Left ventricle myocardium inferior (tissue), 1 donor: ENCODE results near the gene CD151. TPM values are rescaled to one million over a fixed set of nuclear protein-coding genes. Genes with fewer than 3 reads are reported as not detected.

Source experiments
- DNase-seq: peaks from one replicate; pipeline ENCODE4 v3.0.0-alpha.2; 2020
- H3K27ac ChIP-seq: fragments of 200-600 bp; replicated peaks from 2 replicates; pipeline ENCODE4 v1.8.0; 2021
- H3K27me3 ChIP-seq: fragments of 200-600 bp; 2 replicates; pipeline ENCODE4 v1.8.0; 2021; ENCODE audit warnings: low read depth
- H3K36me3 ChIP-seq: fragments of 200-600 bp; 2 replicates; pipeline ENCODE4 v1.8.0; 2021
- H3K4me1 ChIP-seq: fragments of 200-600 bp; 2 replicates; pipeline ENCODE4 v1.8.0; 2021
- H3K4me3 ChIP-seq: fragments of 200-600 bp; 2 replicates; pipeline ENCODE4 v1.8.0; 2021; ENCODE audit warnings: mild to moderate bottlenecking, moderate library complexity
- H3K9me3 ChIP-seq: fragments of 200-600 bp; replicated peaks from 2 replicates; pipeline ENCODE4 v1.8.0; 2021
- intact Hi-C: fragments of 100-400 bp; cut with micrococcal nuclease; formaldehyde crosslinking; loops from one replicate; pipeline ENCODE4 v1.11.0; 2022
- total RNA-seq: library from RNA; stranded (reverse); fragmentation: NEBNext Ultra II Directional; extraction: Animal tissue kit (Norgen Biotek cat#: 25700); gene quantifications from one replicate; pipeline ENCODE4 v1.2.1, GENCODE V29; 2021
- TF ChIP-seq, protein P1 (sequence below): fragments of 200-600 bp; IDR thresholded peaks from 2 replicates; pipeline ENCODE4 v1.8.0; 2021; ENCODE audit warnings: antibody characterized with exemption, mild to moderate bottlenecking, borderline replicate concordance
- donor health status: DM: no; HTN: yes; CAD: no; lungs with severe emphysema.

CD151 gene
- total RNA-seq, 1 donor from 2014 or later: 408 TPM

DNA sequence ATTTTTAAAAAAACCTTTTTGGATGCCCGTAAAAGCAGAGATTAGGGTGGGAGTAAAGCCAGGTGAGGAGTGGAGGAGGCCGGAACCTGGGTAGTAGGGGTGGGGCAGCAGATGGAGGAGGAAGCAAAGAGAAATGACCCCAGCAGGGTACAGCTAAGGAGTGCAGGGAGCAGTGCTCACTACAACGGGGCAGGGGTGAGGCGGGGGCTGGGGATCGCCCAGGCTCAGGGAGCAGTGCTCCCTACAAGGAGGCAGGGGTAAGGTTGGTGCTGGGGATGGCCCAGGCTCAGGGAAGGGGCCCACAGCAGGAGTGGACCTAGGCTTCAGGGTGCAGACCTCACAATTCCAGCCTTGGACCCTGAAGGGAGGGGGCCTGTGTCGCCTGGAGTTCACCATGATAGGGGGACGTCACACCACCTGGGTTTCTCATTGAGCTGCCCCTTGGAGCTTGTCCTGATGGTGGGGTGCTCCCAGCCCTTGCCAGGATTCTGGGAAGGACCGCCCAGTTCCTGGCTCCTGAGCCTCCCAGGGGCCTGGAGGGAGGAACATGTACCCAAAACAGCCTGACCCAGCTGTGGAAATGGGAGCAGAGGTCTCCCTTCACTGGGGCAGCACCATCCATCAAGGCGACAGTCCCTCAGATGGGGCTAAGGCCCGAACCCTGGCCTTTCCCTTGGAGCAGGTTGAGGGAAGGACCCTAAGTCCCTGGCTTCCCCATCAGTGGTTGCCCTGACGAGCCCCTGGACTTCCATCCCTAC is 16.9 kb upstream of the CD151 start:
- TF ChIP-seq, protein P1, sequence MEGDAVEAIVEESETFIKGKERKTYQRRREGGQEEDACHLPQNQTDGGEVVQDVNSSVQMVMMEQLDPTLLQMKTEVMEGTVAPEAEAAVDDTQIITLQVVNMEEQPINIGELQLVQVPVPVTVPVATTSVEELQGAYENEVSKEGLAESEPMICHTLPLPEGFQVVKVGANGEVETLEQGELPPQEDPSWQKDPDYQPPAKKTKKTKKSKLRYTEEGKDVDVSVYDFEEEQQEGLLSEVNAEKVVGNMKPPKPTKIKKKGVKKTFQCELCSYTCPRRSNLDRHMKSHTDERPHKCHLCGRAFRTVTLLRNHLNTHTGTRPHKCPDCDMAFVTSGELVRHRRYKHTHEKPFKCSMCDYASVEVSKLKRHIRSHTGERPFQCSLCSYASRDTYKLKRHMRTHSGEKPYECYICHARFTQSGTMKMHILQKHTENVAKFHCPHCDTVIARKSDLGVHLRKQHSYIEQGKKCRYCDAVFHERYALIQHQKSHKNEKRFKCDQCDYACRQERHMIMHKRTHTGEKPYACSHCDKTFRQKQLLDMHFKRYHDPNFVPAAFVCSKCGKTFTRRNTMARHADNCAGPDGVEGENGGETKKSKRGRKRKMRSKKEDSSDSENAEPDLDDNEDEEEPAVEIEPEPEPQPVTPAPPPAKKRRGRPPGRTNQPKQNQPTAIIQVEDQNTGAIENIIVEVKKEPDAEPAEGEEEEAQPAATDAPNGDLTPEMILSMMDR: no peak
- no peaks in the 10 kb centered on the region for H3K9me3 ChIP-seq
- no peak overlapping the region for H3K27ac ChIP-seq
- no peak overlapping the region for H3K4me3 ChIP-seq
- no peak for DNase-seq
- intact Hi-C loops: no loop called here
- H3K4me1 ChIP-seq: peaks cover 36% of the 10 kb centered on the region
- H3K27me3 ChIP-seq: no peaks in the 10 kb centered on the region
- H3K36me3 ChIP-seq: peaks cover 27% of the 10 kb centered on the region

DNA sequence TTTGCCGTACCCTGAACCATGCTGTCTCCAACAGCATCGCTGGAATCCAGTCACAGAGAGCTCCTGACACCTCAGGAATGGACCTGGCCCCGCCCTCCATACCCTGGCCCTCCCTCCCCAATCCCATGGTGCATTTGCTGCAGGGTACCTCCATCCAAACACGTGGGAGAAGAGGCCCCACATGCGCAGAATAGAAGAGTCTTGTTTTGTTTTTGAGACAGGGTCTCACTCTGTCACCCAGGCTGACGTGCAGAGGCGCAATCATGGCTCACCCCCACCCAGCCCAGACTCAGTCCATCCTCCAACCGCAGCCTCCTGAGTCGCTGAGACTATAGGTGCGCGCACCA is 16.3 kb upstream of the CD151 start:
- intact Hi-C loops: no loop called here
- Histone ChIP-seq H3K27me3 (no peaks in the 10 kb centered on the region), H3K27ac (no peak overlapping the region), H3K4me1 (peaks cover 36% of the 10 kb centered on the region), H3K9me3 (no peaks in the 10 kb centered on the region), H3K4me3 (no peak overlapping the region), H3K36me3 (peaks cover 25% of the 10 kb centered on the region)
- TF ChIP-seq, protein P1: no peak
- DNase-seq: no peak

DNA sequence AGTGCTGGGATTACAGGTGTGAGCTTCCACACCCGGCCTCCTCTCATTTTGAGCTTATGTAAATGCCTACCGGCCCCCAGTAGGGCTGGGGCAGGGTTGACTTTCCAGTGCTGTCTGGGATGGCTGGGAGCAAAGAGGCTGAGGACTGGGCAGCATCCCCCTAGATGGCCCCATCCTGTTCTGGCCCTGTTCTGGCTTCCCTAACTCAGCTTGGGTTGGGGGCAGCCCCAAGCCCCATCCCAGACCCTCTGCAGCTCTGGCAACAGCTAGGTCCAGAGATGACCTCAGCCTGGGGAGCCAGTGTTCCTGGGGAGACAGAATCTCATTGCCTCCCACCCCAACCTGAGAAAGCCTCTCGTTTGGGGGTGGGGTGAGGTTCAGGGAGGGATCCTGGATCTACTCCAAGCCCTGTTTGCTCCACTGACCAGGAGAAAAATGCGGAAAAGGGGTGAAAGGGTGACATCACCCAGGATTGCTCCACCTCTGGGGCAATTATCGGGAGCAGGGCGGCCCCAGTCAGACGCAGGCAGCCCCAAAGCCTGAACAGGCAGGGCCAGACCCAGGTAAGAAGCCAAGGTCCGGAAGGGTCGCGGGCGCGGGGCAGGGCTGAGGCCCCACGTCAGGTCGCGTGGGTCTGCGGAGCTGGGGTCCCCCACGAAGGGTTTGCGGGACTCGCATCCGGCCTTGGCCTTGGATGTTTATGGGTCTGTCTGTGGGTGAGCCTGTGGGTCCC is 14.2 kb upstream of the CD151 start, which contains the start of gene PNPLA2:
Gene PNPLA2, plus strand, starts transcription at position 519 of the 733 bp plus-strand sequence. CDS start 805 bp downstream, outside the sequence.
- H3K27ac ChIP-seq: peak within 1 kb of the TSS; percentile 99
- peaks cover 50% of the 10 kb centered on the region for H3K4me1 ChIP-seq
- H3K27me3 ChIP-seq: no peaks in the 10 kb centered on the region
- DNase-seq: no peak
- H3K9me3 ChIP-seq: no peaks in the 10 kb centered on the region
- H3K4me3 ChIP-seq: peak within 1 kb of the TSS; percentile 91
- TF ChIP-seq, protein P1: no peak
- H3K36me3 ChIP-seq: peaks cover 23% of the 10 kb centered on the region
- intact Hi-C loops: no loop called here

DNA sequence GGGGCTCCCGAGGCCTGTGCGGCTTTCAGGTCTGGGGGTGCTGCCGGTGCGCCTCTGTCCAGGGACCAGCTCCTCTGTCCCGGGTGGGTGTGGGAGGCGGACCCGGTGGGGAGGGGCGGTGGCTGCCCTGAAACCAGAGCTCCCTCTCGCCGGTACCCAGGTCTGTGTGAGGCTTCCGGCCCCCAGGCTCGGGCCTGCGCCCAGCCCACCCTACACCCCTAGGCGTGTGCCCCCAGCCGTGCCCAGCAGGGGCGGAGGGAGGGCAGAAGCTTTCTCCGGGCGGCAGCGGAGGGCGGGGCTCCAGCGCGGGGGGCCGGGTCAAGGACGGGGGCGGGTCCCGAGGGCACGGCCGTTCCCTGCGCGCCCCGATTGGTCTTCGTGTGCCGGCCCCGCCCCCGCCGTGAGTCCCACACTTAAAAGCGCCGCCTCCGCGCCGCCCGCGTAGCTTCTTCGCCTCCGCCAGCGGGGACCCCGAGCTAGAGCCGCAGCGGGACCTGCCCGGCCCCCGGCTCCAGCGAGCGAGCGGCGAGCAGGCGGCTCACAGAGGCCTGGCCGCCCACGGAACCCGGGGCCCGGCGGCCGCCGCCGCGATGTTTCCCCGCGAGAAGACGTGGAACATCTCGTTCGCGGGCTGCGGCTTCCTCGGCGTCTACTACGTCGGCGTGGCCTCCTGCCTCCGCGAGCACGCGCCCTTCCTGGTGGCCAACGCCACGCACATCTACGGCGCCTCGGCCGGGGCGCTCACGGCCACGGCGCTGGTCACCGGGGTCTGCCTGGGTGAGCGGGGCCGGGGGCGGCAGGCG is 13.4 kb upstream of the CD151 start:
- Histone ChIP-seq H3K27me3 (no peaks in the 10 kb centered on the region), H3K9me3 (no peaks in the 10 kb centered on the region), H3K27ac (peak overlapping the region; percentile 99), H3K4me3 (peak overlapping the region; percentile 91), H3K4me1 (peaks cover 53% of the 10 kb centered on the region), H3K36me3 (peaks cover 29% of the 10 kb centered on the region)
- TF ChIP-seq, protein P1: peak; percentile 41
- DNase-seq: peak; percentile 95
- intact Hi-C loops: no loop called here

DNA sequence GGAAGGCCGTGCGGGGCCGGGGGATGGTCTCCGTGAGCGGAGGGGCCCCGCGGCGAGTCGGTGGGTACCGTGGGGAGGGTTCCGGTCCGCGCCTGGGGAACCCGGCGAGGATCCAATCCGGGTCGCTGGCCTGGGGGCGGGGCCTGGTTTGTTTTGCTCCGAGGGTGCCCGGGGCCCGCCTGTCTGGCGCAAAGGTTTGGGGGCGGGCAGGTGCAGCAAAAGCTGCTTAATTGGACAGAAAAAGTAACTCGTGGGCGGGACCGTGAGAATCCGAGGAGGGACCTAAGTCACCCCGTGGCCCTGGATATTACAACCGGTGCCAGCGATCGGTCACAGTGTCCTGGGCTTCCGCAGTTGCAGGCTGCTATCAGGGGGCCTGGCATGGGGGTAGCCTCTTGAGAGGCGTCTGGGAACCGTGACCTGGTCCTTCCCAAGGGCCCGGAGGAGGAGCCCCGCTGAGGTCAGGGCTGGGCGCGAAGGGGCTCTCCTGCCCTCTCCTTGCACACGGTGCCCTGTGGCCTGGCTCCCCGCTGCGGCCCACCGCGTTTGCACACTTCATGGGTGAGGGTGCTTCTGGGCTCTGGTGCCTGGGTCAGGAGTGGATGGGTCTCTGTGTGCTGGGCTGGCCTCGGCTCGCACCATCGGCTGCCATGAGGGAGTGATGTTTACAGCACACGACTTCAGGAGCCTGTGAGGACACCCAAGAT is 12.7 kb upstream of the CD151 start:
- peak overlapping the region; percentile 91 for H3K4me3 ChIP-seq
- intact Hi-C loops: no loop called here

More for the DNA sequence above, 12.7 kb upstream of the CD151 start:
- H3K9me3 ChIP-seq: no peaks in the 10 kb centered on the region
- TF ChIP-seq, protein P1: no peak
- H3K36me3 ChIP-seq: peaks cover 34% of the 10 kb centered on the region
- peak; percentile 90 for DNase-seq
- peak overlapping the region; percentile 99 for H3K27ac ChIP-seq
- H3K27me3 ChIP-seq: no peaks in the 10 kb centered on the region
- H3K4me1 ChIP-seq: peaks cover 55% of the 10 kb centered on the region
